Common myeloid progenitor, CD34-positive (primary cell): ENCODE measurements around the gene EMX1.
A peak's percentile ranks its signal among the peaks of the same experiment; 100 is the strongest.

Experiments used
- CTCF ChIA-PET: fragments of 350-600 bp; sonication (Branson Sonifier 250); formaldehyde crosslinking; loops from one replicate; lab custom pipeline; 2021; ENCODE audit warnings: antibody characterized with exemption; lab: Charles Lee
- POLR2A ChIA-PET: fragments of 350-600 bp; sonication (Branson Sonifier 250); formaldehyde crosslinking; loops from one replicate; lab custom pipeline; 2021; ENCODE audit warnings: antibody characterized with exemption; lab: Charles Lee
- DNase-seq, 3 donors: peaks; one replicate each; pipeline versions ENCODE4 v3.0.0 to v3.0.0-alpha.2; 2013
- H3K27ac ChIP-seq, 2 experiments: 1 replicate in 1 of 2; 2 replicates in 1 of 2; pipeline ENCODE4 v1.7.0; 2013; ENCODE audit warnings: inconsistent platforms in 2 of 2, low read length in 2 of 2, mild to moderate bottlenecking in 2 of 2, low read depth in 1 of 2, moderate library complexity in 1 of 2; ENCODE audit not compliant: severe bottlenecking in 2 of 2, insufficient read depth in 1 of 2, poor library complexity in 1 of 2
- H3K27me3 ChIP-seq, 5 experiments: replicated peaks in 2 of 5; 1 replicate in 3 of 5; 2 replicates in 2 of 5; pipeline versions ENCODE4 v1.6.1 to v1.7.0; 2013; ENCODE audit warnings: low read length in 4 of 5, mild to moderate bottlenecking in 2 of 5, moderate library complexity in 2 of 5, inconsistent platforms in 1 of 5; ENCODE audit not compliant: insufficient read depth in 5 of 5, control insufficient read depth in 4 of 5
- H3K36me3 ChIP-seq, 4 experiments: 1 replicate in 2 of 4; 2 replicates in 2 of 4; pipeline versions ENCODE4 v1.6.1 to v1.7.0; 2013; ENCODE audit warnings: low read length in 3 of 4, control low read depth in 1 of 4, mild to moderate bottlenecking in 1 of 4; ENCODE audit not compliant: control insufficient read depth in 4 of 4, insufficient read depth in 4 of 4
- H3K4me1 ChIP-seq, 4 experiments: 1 replicate in 3 of 4; 2 replicates in 1 of 4; pipeline versions ENCODE4 v1.6.1 to v1.7.1; 2013; ENCODE audit warnings: low read length in 3 of 4, mild to moderate bottlenecking in 3 of 4, control low read depth in 1 of 4, inconsistent platforms in 1 of 4, moderate library complexity in 1 of 4; ENCODE audit not compliant: control insufficient read depth in 4 of 4, insufficient read depth in 4 of 4; ENCODE audit errors: control extremely low read depth in 1 of 4
- H3K4me3 ChIP-seq, 7 experiments: 1 replicate in 4 of 7; 2 replicates in 3 of 7; pipeline versions ENCODE4 v1.5.1 to v1.7.0; 2013; ENCODE audit warnings: mild to moderate bottlenecking in 7 of 7, low read length in 6 of 7, moderate library complexity in 6 of 7, inconsistent platforms in 2 of 7, low read depth in 2 of 7, control low read depth in 1 of 7; ENCODE audit not compliant: insufficient read depth in 4 of 7, control insufficient read depth in 1 of 7; ENCODE audit errors: extremely low read depth in 1 of 7
- H3K9me3 ChIP-seq, 5 experiments: 1 replicate in 4 of 5; 2 replicates in 1 of 5; pipeline versions ENCODE4 v1.6.1 to v1.7.1; 2013; ENCODE audit warnings: low read length in 4 of 5, mild to moderate bottlenecking in 2 of 5, inconsistent platforms in 1 of 5, low read depth in 1 of 5, moderate library complexity in 1 of 5; ENCODE audit not compliant: control insufficient read depth in 4 of 5, insufficient read depth in 2 of 5; ENCODE audit errors: control extremely low read depth in 1 of 5
- WGBS: methylation state at CpG from one replicate; pipeline ENCODE4 v1.1.5; 2013; ENCODE audit not compliant: insufficient coverage; 5-methylcytosine and 5-hydroxymethylcytosine counted together

EMX1 gene

DNA sequence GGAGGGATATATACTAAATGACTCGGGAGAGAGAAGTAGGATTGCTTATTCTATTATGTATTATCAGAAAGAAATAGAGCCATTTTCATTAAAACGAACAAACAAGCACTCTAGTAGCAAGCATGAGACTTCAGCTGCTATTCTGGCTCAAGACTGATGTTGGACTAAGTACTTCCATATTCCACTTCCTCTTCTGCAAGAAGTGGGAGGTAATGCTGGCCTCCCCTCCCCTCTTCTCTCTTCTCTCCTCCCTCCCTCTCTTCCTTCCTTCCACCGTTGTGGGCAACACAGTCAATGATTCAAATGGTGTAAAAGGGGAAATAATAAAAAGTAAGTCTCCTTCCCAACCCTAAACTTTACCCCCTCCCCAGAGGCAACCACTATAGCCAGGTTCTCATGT is 62.6 kb downstream of the EMX1 start:
- POLR2A ChIA-PET, result no interaction called here
- Histone ChIP-seq H3K27ac (no peak overlapping the region), H3K4me3 (no peak overlapping the region), H3K4me1 (peaks cover 0 to 11% (median 3%) of the 10 kb centered on the region in 4 experiments), H3K9me3 (no peaks in the 10 kb centered on the region), H3K36me3 (peaks cover 0 to 14% (median 4%) of the 10 kb centered on the region in 4 experiments), H3K27me3 (no peaks in the 10 kb centered on the region)
- WGBS, result no CpG with 5 or more reads among the region's 3 CpGs
- CTCF ChIA-PET, result interaction anchor here (0.9 to 2.3 kb wide), 3 partner anchors 12 to 90 kb away, joined by 3 to 8 read pairs (median 4); no protein-coding TSS in a partner anchor
- DNase-seq, result peak; percentile 49 to 87 (median 79)

DNA sequence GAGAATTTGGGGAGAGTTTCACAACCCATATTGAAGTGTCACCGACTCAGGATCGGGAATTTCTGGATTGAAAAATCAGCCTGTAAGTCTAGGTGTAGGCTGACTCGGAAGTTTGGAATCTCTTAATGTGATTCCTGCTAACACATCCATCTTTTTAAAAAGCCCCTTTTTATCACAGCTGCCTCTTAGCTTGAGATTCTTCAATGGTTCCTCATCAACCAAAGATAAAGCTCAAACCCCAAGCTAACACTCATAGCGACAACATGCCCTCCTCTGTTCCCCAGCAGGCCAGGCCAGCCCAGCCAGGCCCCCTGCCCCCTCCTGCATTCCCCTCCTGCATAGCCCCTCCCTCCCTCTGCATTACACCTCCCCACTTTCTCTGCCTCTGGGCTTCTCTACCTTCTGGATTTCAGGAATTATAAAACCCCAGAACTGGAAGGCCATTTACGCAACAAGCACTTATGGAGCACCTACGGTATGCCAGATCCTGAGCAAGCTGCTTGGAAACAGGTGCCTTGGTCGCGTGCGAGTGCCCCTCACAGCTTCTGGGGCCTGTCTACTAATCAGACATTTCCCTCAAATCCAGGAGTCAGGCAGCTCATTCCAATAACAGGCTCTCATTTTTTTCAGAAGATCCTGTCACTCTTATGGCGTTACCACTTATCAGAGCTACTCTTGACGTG is 63.4 kb downstream of the EMX1 start:
- Histone ChIP-seq H3K9me3 (no peaks in the 10 kb centered on the region), H3K36me3 (peaks cover 0 to 14% (median 3%) of the 10 kb centered on the region in 4 experiments), H3K27ac (no peak overlapping the region), H3K4me1 (peaks cover 0 to 11% (median 3%) of the 10 kb centered on the region in 4 experiments), H3K4me3 (no peak overlapping the region), H3K27me3 (no peaks in the 10 kb centered on the region)
- DNase-seq, result no peak
- ChIA-PET POLR2A (no interaction called here), CTCF (interaction anchor here (0.9 to 2.3 kb wide), 3 partner anchors 11 to 90 kb away, joined by 3 to 8 read pairs (median 4); no protein-coding TSS in a partner anchor)
- WGBS, result 97% methylated on average over 9 of the region's 11 CpGs

DNA sequence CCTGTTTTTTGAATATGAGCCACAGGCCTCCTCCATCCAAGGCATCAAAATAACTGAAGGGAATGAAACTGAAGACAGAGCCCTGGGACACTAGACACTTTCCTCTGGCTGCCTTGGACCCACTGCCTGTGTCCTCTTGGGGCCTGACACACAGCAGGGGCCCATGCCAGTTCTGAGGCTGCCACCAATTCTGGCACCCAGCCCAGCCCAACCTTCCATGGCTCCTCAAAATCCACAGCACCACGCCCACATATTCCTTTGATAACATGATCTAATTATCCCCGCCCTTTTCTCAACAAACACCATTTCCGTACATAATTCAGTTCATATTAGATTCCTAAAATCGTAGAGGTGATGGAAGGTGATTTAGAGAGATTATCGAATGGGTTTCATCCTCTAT is 64.2 kb downstream of the EMX1 start:
- Histone ChIP-seq H3K27me3 (no peaks in the 10 kb centered on the region), H3K4me3 (no peak overlapping the region), H3K4me1 (peaks cover 0 to 11% (median 3%) of the 10 kb centered on the region in 4 experiments), H3K9me3 (no peaks in the 10 kb centered on the region), H3K36me3 (peaks cover 0 to 16% (median 4%) of the 10 kb centered on the region in 4 experiments), H3K27ac (no peak overlapping the region)
- no CpG with 5 or more reads among the region's 5 CpGs for WGBS
- ChIA-PET CTCF (interaction anchor here (2.3 kb wide), 1 partner anchor 89 kb away, joined by 8 read pairs; no protein-coding TSS in a partner anchor), POLR2A (no interaction called here)
- no peak for DNase-seq

DNA sequence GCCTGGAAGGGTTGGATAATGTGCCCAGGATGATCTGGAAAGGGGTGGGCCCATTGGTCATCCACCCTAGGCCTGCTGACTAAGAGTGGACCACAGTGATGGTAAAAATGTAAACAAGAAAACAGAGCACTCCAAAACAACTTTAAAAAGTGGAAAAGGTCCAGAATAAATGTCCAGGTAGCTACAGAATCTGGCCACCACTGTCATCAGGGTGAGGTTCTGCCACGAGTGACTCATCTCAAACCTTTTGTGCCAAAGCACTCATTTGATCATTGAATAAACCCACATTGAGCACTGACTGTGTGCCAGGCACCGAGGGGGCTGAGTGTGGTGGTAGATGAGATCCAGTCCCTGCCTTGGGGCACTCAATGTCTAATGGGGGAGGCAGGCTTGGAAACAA is 64.9 kb downstream of the EMX1 start:
- H3K4me3 ChIP-seq, result no peak overlapping the region
- 100% methylated on average over 1 of the region's 2 CpGs for WGBS
- POLR2A ChIA-PET, result no interaction called here

DNA sequence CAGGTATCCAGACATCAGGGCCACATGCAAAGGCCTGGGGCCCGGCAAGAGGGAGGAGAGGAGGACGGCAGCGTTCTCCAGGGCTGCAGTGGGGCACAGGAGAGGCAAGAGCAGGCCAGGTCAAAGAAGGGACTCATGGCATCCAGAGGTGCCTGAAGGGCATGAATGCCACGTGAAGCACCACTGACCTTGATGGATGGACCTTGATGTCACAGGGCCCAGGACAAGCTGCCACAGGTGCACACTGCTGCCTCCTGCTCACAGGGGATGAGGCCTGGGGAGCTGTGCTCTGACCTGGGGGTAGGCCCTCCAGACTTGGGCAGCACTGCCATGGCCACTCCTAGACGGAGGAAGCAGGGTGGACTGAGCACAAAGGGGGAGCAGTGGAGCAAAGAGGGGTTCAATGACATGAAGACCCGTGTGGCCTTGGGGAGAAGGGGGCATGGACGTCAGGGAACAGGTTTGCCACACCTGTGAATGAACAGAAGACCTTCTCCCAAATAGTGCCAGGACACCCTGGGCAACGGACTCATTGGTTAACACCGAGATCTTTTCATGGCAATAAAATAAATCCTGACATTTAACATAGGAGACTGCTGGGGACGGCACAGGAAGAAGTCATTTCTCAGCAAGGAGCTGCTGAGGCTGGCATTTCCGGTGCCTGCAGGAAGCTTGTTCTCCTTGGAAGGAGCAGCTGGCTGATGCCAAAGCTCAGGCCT is 65.6 kb downstream of the EMX1 start:
- WGBS, result 96% methylated on average over 9 of the region's 11 CpGs
- DNase-seq, result no peak
- Histone ChIP-seq H3K4me3 (no peak overlapping the region), H3K27me3 (no peaks in the 10 kb centered on the region), H3K27ac (no peak overlapping the region), H3K4me1 (peaks cover 0 to 11% (median 3%) of the 10 kb centered on the region in 4 experiments), H3K9me3 (no peaks in the 10 kb centered on the region), H3K36me3 (peaks cover 0 to 19% (median 6%) of the 10 kb centered on the region in 4 experiments)
- ChIA-PET POLR2A (interaction anchor here (0.5 kb wide), 1 partner anchor 1916 kb away, joined by 3 read pairs; no protein-coding TSS in a partner anchor), CTCF (interaction anchor here (1.2 to 2.9 kb wide), 2 partner anchors 9 to 11 kb away, joined by 3 to 15 read pairs; no protein-coding TSS in a partner anchor)

More for the DNA sequence above, 64.9 kb downstream of the EMX1 start:
- Histone ChIP-seq H3K27me3 (no peaks in the 10 kb centered on the region), H3K4me1 (peaks cover 0 to 11% (median 3%) of the 10 kb centered on the region in 4 experiments), H3K9me3 (no peaks in the 10 kb centered on the region), H3K27ac (no peak overlapping the region), H3K36me3 (peaks cover 0 to 19% (median 5%) of the 10 kb centered on the region in 4 experiments)
- no peak for DNase-seq
- CTCF ChIA-PET, result interaction anchor here (2.9 kb wide), 1 partner anchor 8 kb away, joined by 15 read pairs; no protein-coding TSS in a partner anchor

DNA sequence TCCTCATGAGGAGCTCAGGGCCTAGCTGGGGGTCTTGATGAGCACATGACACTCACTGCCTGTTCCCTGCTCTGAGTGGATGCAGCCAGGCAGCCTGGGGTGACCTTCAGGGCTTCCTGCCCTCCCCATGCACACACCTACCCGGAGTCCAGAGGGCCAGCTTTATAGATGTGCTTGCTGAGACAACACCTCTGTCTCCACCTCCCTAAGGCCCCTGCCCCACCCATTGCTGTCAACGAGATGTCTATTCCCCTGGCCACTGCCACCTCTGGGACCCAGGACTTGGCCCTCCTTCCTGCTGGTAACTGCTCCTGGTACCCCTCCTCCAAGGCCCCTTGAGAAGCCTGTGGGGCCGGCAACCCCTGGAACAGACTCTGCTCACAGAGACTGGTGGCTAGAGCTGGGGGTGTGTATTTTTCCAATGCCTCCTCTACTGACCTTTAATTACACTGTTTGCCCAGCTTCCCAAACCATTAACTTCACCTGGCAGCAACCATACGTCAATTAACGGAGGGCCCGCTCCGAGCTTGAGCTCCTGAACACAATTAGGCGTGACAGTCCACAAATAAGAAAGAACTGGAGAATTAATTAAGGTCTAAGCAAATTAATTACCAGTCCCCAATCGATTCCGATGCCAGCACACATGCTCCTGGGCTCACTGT is 66.3 kb downstream of the EMX1 start:
- WGBS, result 97% methylated on average over 9 of the region's 10 CpGs
- CTCF ChIA-PET, result interaction anchor here (1.2 to 2.9 kb wide), 2 partner anchors 10 to 11 kb away, joined by 3 to 15 read pairs; no protein-coding TSS in a partner anchor
- no peak for DNase-seq
- peaks cover 0 to 11% (median 3%) of the 10 kb centered on the region in 4 experiments for H3K4me1 ChIP-seq
- no peak overlapping the region for H3K4me3 ChIP-seq
- H3K27ac ChIP-seq, result no peak overlapping the region
- POLR2A ChIA-PET, result interaction anchor here (0.5 kb wide), 1 partner anchor 1916 kb away, joined by 3 read pairs; no protein-coding TSS in a partner anchor
- H3K36me3 ChIP-seq, result peaks cover 2 to 19% (median 6%) of the 10 kb centered on the region in 4 experiments
- H3K27me3 ChIP-seq, result no peaks in the 10 kb centered on the region
- H3K9me3 ChIP-seq, result no peaks in the 10 kb centered on the region
